Epithelial cell of proximal tubule (primary cell): Measurements from ENCODE around the gene TENM4. TPM values are rescaled to one million over a fixed set of nuclear protein-coding genes. Genes with fewer than 3 reads are reported as not detected.

Experiments used
- DNase-seq: peaks from one replicate; pipeline ENCODE4 v3.0.0-alpha.2; 2011; ENCODE audit warnings: low read depth
- H3K4me3 ChIP-seq: 2 replicates; pipeline ENCODE4 v1.5.1; 2011; ENCODE audit warnings: low read depth, mild to moderate bottlenecking, low read length
- CTCF ChIP-seq: conservative IDR thresholded peaks from 2 replicates; pipeline ENCODE4 v1.5.1; 2012; ENCODE audit warnings: low read depth, mild to moderate bottlenecking, low read length
- total RNA-seq: library from RNA; depleted of rRNA; stranded (reverse); fragments of >200 nt; gene quantifications from 2 replicates; pipeline ENCODE4 v1.2.3, GENCODE V29; 2015

The TENM4 gene
- total RNA-seq, 1 donor from 2014 or later = 22.2 TPM

- TF ChIP-seq CTCF = no peak
- H3K4me3 ChIP-seq = no peak overlapping the region
- DNase-seq = no peak
These were observed 628.1 kb downstream of the TENM4 start for GRCh38 chr11:78812513-78813293.

GRCh38 chr11:78810559-78811009, 630.2 kb downstream of the TENM4 start:
- H3K4me3 ChIP-seq = no peak overlapping the region

GRCh38 chr11:78809931-78810541, 630.8 kb downstream of the TENM4 start:
- TF ChIP-seq CTCF = no peak
- no peak overlapping the region for H3K4me3 ChIP-seq
- no peak for DNase-seq

More at GRCh38 chr11:78810559-78811009, 630.2 kb downstream of the TENM4 start:
- TF ChIP-seq CTCF = no peak
- no peak for DNase-seq

- no peak for DNase-seq
- no peak overlapping the region for H3K4me3 ChIP-seq
- no peak for TF ChIP-seq CTCF
These were observed 631.9 kb downstream of the TENM4 start for GRCh38 chr11:78808923-78809322.

- TF ChIP-seq CTCF = no peak
- no peak for DNase-seq
- no peak overlapping the region for H3K4me3 ChIP-seq
These were observed 633.5 kb downstream of the TENM4 start for GRCh38 chr11:78807351-78807750.

- TF ChIP-seq CTCF = no peak
- no peak overlapping the region for H3K4me3 ChIP-seq
- no peak for DNase-seq
These were observed 634.4 kb downstream of the TENM4 start for GRCh38 chr11:78806214-78807004.
